CD4-positive, alpha-beta memory T cell (primary cell): ENCODE data around the gene DTX3L. TPM values are rescaled to one million over a fixed set of nuclear protein-coding genes. Genes with fewer than 3 reads are reported as not detected.

Experiments
- CTCF ChIA-PET: fragments of 350-600 bp; sonication (Branson Sonifier 250); formaldehyde crosslinking; loops from one replicate; lab custom pipeline; 2021; ENCODE audit warnings: inconsistent platforms; ENCODE audit not compliant: partially characterized antibody; lab: Charles Lee
- POLR2A ChIA-PET: fragments of 350-600 bp; sonication (Branson Sonifier 250); formaldehyde crosslinking; loops from one replicate; lab custom pipeline; 2021; ENCODE audit not compliant: partially characterized antibody; lab: Charles Lee
- DNase-seq, 5 donors: peaks; one replicate each; pipeline versions ENCODE4 v3.0.0 to v3.0.0-alpha.2; 2020 to 2022; ENCODE audit warnings: mixed read lengths in 1 of 5
- H3K27ac ChIP-seq: one replicate; pipeline ENCODE4 v1.7.0; 2013; ENCODE audit warnings: low read depth, low read length
- H3K27me3 ChIP-seq: 2 replicates; pipeline ENCODE4 v1.7.0; 2013; ENCODE audit warnings: mild to moderate bottlenecking, low read length, moderate library complexity; ENCODE audit not compliant: insufficient read depth
- H3K36me3 ChIP-seq: 2 replicates; pipeline ENCODE4 v1.7.0; 2013; ENCODE audit warnings: mild to moderate bottlenecking, low read length, moderate library complexity; ENCODE audit not compliant: insufficient read depth
- H3K4me1 ChIP-seq: 2 replicates; pipeline ENCODE4 v1.7.0; 2013; ENCODE audit warnings: mild to moderate bottlenecking, low read length, moderate library complexity; ENCODE audit not compliant: insufficient read depth
- H3K4me3 ChIP-seq, 2 donors: one replicate each; pipeline ENCODE4 v1.7.0; 2013; ENCODE audit warnings: low read length in 2 of 2, mild to moderate bottlenecking in 1 of 2
- H3K9me3 ChIP-seq, 2 donors: one replicate each; pipeline ENCODE4 v1.7.0; 2013; ENCODE audit warnings: low read length in 2 of 2, control low read depth in 1 of 2; ENCODE audit not compliant: control insufficient read depth in 1 of 2
- H3K27ac Mint-ChIP-seq, 7 donors: one replicate each; pipeline ENCODE4 v1.8.0; 2020 to 2021; ENCODE audit warnings: mixed read lengths in 7 of 7, mild to moderate bottlenecking in 6 of 7, inconsistent platforms in 3 of 7, moderate library complexity in 3 of 7
- H3K27me3 Mint-ChIP-seq, 2 donors: one replicate each; pipeline ENCODE4 v1.8.0; 2020 to 2021; ENCODE audit warnings: mixed read lengths in 2 of 2
- H3K36me3 Mint-ChIP-seq, 2 donors: one replicate each; pipeline ENCODE4 v1.8.0; 2020 to 2021; ENCODE audit warnings: mixed read lengths in 2 of 2, inconsistent platforms in 1 of 2, mild to moderate bottlenecking in 1 of 2
- H3K4me1 Mint-ChIP-seq, 4 donors: one replicate each; pipeline ENCODE4 v1.8.0; 2020 to 2021; ENCODE audit warnings: mixed read lengths in 4 of 4, mild to moderate bottlenecking in 1 of 4
- H3K4me3 Mint-ChIP-seq, 8 donors: one replicate each; pipeline ENCODE4 v1.8.0; 2020 to 2021; ENCODE audit warnings: mixed read lengths in 8 of 8, mild to moderate bottlenecking in 7 of 8, moderate library complexity in 6 of 8, inconsistent platforms in 3 of 8
- H3K9me3 Mint-ChIP-seq, 8 donors: one replicate each; pipeline ENCODE4 v1.8.0; 2020 to 2021; ENCODE audit warnings: mixed read lengths in 8 of 8, mild to moderate bottlenecking in 5 of 8, inconsistent platforms in 3 of 8, moderate library complexity in 1 of 8
- intact Hi-C: fragments of 100-400 bp; cut with micrococcal nuclease; formaldehyde crosslinking; loops from one replicate; pipeline ENCODE4 v1.15.1; 2023
- polyA plus RNA-seq, 2 donors: library from polyadenylated mRNA; unstranded; fragments of 300-500 nt; fragmentation: Illumina TruSeq; gene quantifications; one replicate each; pipeline ENCODE4 v1.2.3, GENCODE V29; 2021
- total RNA-seq, 2 experiments: library from RNA; stranded (reverse); gene quantifications; one replicate each; pipeline ENCODE4 v1.2.3, GENCODE V29; 2021

Gene DTX3L
- total and polyA plus RNA-seq, 4 experiments from 2014 or later, result 14.8 to 51.0 (median 41.8) TPM

DNA sequence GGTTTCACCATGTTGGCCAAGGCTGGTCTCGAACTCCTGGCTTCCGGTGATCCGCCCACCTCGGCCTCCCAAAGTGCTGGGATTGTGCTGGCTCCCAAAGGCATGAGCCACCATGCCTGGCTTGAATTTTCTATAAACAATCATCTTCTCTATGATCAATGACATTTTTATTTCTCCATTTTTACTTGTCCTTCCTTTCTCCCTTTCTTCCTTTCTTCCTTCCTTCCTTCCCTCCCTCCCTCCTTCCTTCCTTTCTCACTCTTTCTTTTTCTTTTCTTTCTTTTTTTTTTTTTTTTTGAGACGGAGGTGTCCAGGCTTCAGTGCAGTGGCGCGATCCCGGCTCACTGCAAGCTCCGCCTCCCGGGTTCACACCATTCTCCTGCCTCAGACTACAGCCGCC lies 40.8 kb upstream of the DTX3L start:
- CTCF ChIA-PET, result no interaction called here
- POLR2A ChIA-PET, result no interaction called here

GRCh38 chr3:122530164-122530563 lies 34.0 kb upstream of the DTX3L start:
- Mint-ChIP-seq H3K4me1 (peaks cover 0 to 3% (median 0%) of the 10 kb centered on the region in 4 donors), H3K27ac (no peak overlapping the region), H3K27me3 (no peaks in the 10 kb centered on the region), H3K4me3 (no peak overlapping the region), H3K36me3 (peaks cover 40 to 48% of the 10 kb centered on the region in 2 donors), H3K9me3 (no peaks in the 10 kb centered on the region)
- DNase-seq, result no peak
- no peaks in the 10 kb centered on the region for H3K27me3 ChIP-seq
- CTCF ChIA-PET, result no interaction called here
- H3K9me3 ChIP-seq, result no peaks in the 10 kb centered on the region
- H3K4me1 ChIP-seq, result no peaks in the 10 kb centered on the region
- H3K36me3 ChIP-seq, result peaks cover 40% of the 10 kb centered on the region
- POLR2A ChIA-PET, result no interaction called here
- H3K27ac ChIP-seq, result no peak overlapping the region
- intact Hi-C loops, result no loop called here
- no peak overlapping the region for H3K4me3 ChIP-seq

More for the DNA sequence above, 40.8 kb upstream of the DTX3L start:
- Mint-ChIP-seq H3K9me3 (no peaks in the 10 kb centered on the region), H3K27ac (no peak overlapping the region), H3K4me3 (no peak overlapping the region), H3K4me1 (no peaks in the 10 kb centered on the region), H3K36me3 (peaks cover 6 to 8% of the 10 kb centered on the region in 2 donors), H3K27me3 (no peaks in the 10 kb centered on the region)
- no peaks in the 10 kb centered on the region for H3K27me3 ChIP-seq
- peaks cover 5% of the 10 kb centered on the region for H3K36me3 ChIP-seq
- DNase-seq, result no peak
- no peak overlapping the region for H3K4me3 ChIP-seq
- intact Hi-C loops, result no loop called here
- H3K4me1 ChIP-seq, result no peaks in the 10 kb centered on the region
- no peak overlapping the region for H3K27ac ChIP-seq
- no peaks in the 10 kb centered on the region for H3K9me3 ChIP-seq

GRCh38 chr3:122533480-122533879 lies 30.7 kb upstream of the DTX3L start:
- no peaks in the 10 kb centered on the region for H3K9me3 Mint-ChIP-seq
- peaks cover 54 to 73% of the 10 kb centered on the region in 2 donors for H3K36me3 Mint-ChIP-seq
- peaks cover 0 to 3% (median 0%) of the 10 kb centered on the region in 4 donors for H3K4me1 Mint-ChIP-seq
- Histone ChIP-seq H3K4me3 (no peak overlapping the region), H3K9me3 (no peaks in the 10 kb centered on the region), H3K27me3 (no peaks in the 10 kb centered on the region), H3K27ac (no peak overlapping the region), H3K36me3 (peaks cover 55% of the 10 kb centered on the region), H3K4me1 (no peaks in the 10 kb centered on the region)
- DNase-seq, result no peak
- intact Hi-C loops, result no loop called here
- ChIA-PET CTCF (interaction anchor here (0.5 kb wide), 1 partner anchor 131 kb away, joined by 3 read pairs; no protein-coding TSS in a partner anchor), POLR2A (no interaction called here)
- H3K27ac Mint-ChIP-seq, result peak overlapping the region in 5 of 7 donors; percentile 43 to 75 (median 72)
- H3K4me3 Mint-ChIP-seq, result no peak overlapping the region
- H3K27me3 Mint-ChIP-seq, result no peaks in the 10 kb centered on the region

DNA sequence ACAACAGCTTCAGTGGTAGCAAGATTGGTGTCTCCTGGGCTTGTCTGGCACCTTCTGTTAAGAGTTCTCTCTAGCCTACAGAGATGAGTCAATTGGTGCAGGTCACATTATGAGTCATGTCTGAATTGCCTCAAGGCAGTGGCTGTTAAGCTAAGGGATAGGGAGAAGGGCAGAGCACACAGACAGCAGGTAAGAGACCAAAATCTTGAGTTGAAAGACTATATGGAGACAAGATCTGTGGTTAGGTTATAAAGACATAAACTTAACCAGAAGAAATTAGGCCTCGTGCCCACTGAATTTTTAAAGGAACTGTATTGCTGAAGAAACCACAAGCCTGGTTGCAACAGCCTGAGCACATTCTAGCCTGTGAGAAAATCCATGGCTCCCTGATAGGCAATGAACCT lies 30.2 kb upstream of the DTX3L start:
- peaks cover 55% of the 10 kb centered on the region for H3K36me3 ChIP-seq
- Mint-ChIP-seq H3K27ac (peak overlapping the region in 6 of 7 donors; percentile 4 to 72 (median 62)), H3K9me3 (no peaks in the 10 kb centered on the region), H3K27me3 (no peaks in the 10 kb centered on the region), H3K4me1 (peaks cover 0 to 3% (median 1%) of the 10 kb centered on the region in 4 donors), H3K36me3 (peaks cover 56 to 76% of the 10 kb centered on the region in 2 donors), H3K4me3 (no peak overlapping the region)
- H3K4me1 ChIP-seq, result no peaks in the 10 kb centered on the region
- no peaks in the 10 kb centered on the region for H3K27me3 ChIP-seq
- no peak for DNase-seq
- H3K9me3 ChIP-seq, result no peaks in the 10 kb centered on the region
- H3K4me3 ChIP-seq, result no peak overlapping the region
- ChIA-PET POLR2A (no interaction called here), CTCF (interaction anchor here (0.5 to 0.9 kb wide), 2 partner anchors 131 to 132 kb away, joined by 3 read pairs; no protein-coding TSS in a partner anchor)
- intact Hi-C loops, result no loop called here
- H3K27ac ChIP-seq, result no peak overlapping the region

- CTCF ChIA-PET, result interaction anchor here (2.1 kb wide), 1 partner anchor 143 kb away, joined by 5 read pairs; no protein-coding TSS in a partner anchor
- no peak overlapping the region for H3K4me3 ChIP-seq
- H3K36me3 ChIP-seq, result peaks cover 55% of the 10 kb centered on the region
- no peaks in the 10 kb centered on the region for H3K27me3 Mint-ChIP-seq
- H3K4me1 Mint-ChIP-seq, result peaks cover 0 to 12% (median 7%) of the 10 kb centered on the region in 4 donors
- H3K4me3 Mint-ChIP-seq, result no peak overlapping the region
- H3K36me3 Mint-ChIP-seq, result peaks cover 69 to 86% of the 10 kb centered on the region in 2 donors
- H3K27ac ChIP-seq, result no peak overlapping the region
- DNase-seq, result no peak
- H3K9me3 ChIP-seq, result no peaks in the 10 kb centered on the region
- intact Hi-C loops, result no loop called here
- H3K4me1 ChIP-seq, result no peaks in the 10 kb centered on the region
- H3K9me3 Mint-ChIP-seq, result no peaks in the 10 kb centered on the region
- H3K27me3 ChIP-seq, result no peaks in the 10 kb centered on the region
- peak overlapping the region in 2 of 7 donors; percentile 17 to 32 for H3K27ac Mint-ChIP-seq
- POLR2A ChIA-PET, result interaction anchor here (1.2 kb wide), 1 partner anchor 18 kb away, joined by 4 read pairs; no protein-coding TSS in a partner anchor
These were observed 28.0 kb upstream of the DTX3L start for GRCh38 chr3:122535964-122536631.

GRCh38 chr3:122536632-122537001 lies 27.5 kb upstream of the DTX3L start:
- POLR2A ChIA-PET, result interaction anchor here (1.2 kb wide), 1 partner anchor 17 kb away, joined by 4 read pairs; no protein-coding TSS in a partner anchor
- Mint-ChIP-seq H3K27ac (peak overlapping the region in 4 of 7 donors; percentile 17 to 87 (median 58)), H3K4me1 (peaks cover 0 to 12% (median 7%) of the 10 kb centered on the region in 4 donors), H3K27me3 (no peaks in the 10 kb centered on the region), H3K36me3 (peaks cover 70 to 85% of the 10 kb centered on the region in 2 donors), H3K4me3 (no peak overlapping the region), H3K9me3 (no peaks in the 10 kb centered on the region)
- intact Hi-C loops, result no loop called here
- DNase-seq, result no peak
- Histone ChIP-seq H3K4me1 (no peaks in the 10 kb centered on the region), H3K9me3 (no peaks in the 10 kb centered on the region), H3K36me3 (peaks cover 55% of the 10 kb centered on the region), H3K27ac (no peak overlapping the region), H3K27me3 (no peaks in the 10 kb centered on the region), H3K4me3 (no peak overlapping the region)
- CTCF ChIA-PET, result interaction anchor here (2.1 kb wide), 1 partner anchor 142 kb away, joined by 5 read pairs; no protein-coding TSS in a partner anchor

GRCh38 chr3:122538956-122539490 lies 25.1 kb upstream of the DTX3L start:
- no peak for DNase-seq
- POLR2A ChIA-PET, result interaction anchor here (0.7 kb wide), 1 partner anchor 78 kb away, joined by 3 read pairs; no protein-coding TSS in a partner anchor
- Mint-ChIP-seq H3K4me3 (no peak overlapping the region), H3K27ac (peak overlapping the region in 3 of 7 donors; percentile 31 to 48 (median 47)), H3K27me3 (no peaks in the 10 kb centered on the region), H3K36me3 (peaks cover 61 to 77% of the 10 kb centered on the region in 2 donors), H3K9me3 (no peaks in the 10 kb centered on the region), H3K4me1 (peaks cover 0 to 12% (median 7%) of the 10 kb centered on the region in 4 donors)
- no peaks in the 10 kb centered on the region for H3K9me3 ChIP-seq
- H3K36me3 ChIP-seq, result peaks cover 36% of the 10 kb centered on the region
- no peaks in the 10 kb centered on the region for H3K27me3 ChIP-seq
- H3K27ac ChIP-seq, result no peak overlapping the region
- CTCF ChIA-PET, result no interaction called here
- no peak overlapping the region for H3K4me3 ChIP-seq
- intact Hi-C loops, result no loop called here
- no peaks in the 10 kb centered on the region for H3K4me1 ChIP-seq
